ENCODE measurements around the gene LIMS1.
"Not testable (repeated sequence)": the region's sequence is repeated elsewhere in the genome, so short reads cannot be mapped to it uniquely, and the experiment has no call there.

LIMS1 gene

DNA sequence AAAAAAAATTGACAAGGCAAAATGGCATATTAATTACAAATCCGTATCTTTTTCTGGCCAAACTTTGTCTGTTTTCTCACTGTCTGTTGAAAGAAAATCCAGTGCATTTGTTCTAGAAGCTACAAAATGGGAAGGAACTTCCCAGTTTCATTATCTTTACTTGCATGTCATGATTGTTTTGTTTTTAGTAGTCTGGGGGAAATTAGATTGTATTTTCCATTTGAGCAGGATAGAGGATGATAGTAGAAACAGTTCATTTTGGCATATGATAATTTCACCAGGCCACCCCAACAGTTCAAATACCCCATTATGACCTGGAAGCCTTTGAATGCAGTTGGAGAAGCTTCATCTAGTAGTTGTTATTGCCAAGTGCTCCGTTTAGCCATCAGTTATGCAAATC, 107.5 kb downstream of the LIMS1 start:
- no peak for DNase-seq

DNA sequence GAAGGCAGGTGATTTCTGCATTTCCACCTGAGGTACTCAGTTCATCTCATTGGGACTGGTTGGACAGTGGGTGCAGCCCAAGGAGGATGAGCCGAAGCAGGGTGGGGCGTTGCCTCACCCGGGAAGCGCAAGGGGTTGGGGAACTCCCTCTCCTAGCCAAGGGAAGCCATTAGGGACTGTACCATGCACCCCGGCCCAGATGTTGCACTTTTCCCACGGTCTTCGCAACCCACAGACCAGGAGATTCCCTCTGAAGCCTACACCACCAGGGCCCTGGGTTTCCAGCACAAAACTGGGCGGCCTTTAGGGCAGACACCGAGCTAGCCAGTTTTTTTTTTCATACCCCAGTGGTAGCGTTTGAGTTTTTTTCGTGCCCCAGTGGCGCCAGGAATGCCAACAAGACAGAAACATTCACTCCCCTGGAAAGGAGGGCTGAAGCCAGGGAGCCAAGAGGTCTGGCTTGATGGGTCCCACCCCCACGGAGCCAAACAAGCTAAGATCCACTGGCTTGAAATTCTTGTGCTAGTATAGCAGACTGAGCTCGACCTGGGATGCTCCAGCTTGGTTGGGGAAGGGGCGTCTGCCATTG, 109.1 kb downstream of the LIMS1 start:
- no peak for DNase-seq

GRCh38 chr2:108643862-108644261, 109.6 kb downstream of the LIMS1 start:
- not testable (repeated sequence) for DNase-seq

- DNase-seq, result not testable (repeated sequence)
These were observed 110.2 kb downstream of the LIMS1 start for GRCh38 chr2:108644446-108644845.

- not testable (repeated sequence) for DNase-seq
These were observed 114.5 kb downstream of the LIMS1 start for GRCh38 chr2:108648796-108649195.

DNA sequence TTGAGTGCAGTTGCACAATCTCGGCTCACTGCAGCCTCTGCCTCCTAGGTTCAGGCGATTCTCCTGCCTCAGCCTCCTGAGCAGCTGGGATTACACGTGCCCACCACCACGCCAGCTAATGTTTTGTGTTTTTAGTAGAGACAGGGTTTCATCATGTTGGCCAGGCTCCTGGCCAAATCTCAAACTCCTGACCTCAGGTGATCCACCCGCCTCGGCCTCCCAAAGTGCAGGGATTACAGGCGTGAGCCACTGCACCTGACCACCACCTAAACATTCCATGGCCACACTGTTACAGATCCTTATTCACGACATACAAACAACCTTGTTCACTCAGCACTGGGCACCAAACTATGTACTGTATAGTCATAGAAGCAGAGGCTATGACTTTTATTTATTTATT, 116.2 kb downstream of the LIMS1 start:
- not testable (repeated sequence) for DNase-seq

- DNase-seq, result not testable (repeated sequence)
These were observed 117.2 kb downstream of the LIMS1 start for GRCh38 chr2:108651468-108651867.

GRCh38 chr2:108652187-108652931, 118.1 kb downstream of the LIMS1 start:
- not testable (repeated sequence) for DNase-seq

DNA sequence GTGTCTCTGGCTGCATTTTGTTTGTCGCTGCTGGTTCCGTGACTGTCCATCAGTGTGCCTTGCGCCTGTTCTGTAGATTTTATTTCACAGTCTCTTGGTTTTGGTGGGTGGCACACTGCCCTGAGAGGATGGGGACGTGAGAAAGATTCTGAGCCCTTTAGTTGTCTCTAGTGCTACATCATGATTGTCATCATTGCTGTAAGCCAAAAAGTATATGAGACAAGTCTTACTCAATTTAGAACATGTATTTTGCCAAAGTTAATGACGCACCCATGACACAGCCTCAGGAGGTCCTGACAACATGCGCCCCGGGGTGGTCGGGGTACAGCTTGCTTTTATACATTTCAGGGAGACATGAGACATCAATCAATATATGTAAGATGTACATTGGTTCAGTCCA, 119.2 kb downstream of the LIMS1 start:
- DNase-seq, result not testable (repeated sequence)

DNA sequence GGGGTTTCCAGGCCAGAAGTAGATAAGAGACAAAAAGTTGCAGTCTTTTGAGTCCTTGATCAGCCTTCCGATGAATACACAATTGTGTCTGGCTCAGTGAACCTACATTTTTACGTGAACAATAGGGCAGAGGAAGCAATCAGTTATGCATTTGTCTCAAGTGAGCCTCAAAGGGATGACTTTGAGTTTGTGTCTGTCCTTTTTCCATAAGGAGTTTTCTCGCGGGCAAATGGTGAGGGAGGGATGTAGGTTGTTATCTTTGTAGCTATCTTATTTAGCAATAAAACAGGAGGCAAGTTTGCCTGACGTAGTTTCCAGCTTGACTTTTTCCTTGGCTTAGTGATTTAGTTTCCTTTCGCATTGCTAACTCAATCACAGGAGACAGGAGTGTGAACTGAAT, 119.6 kb downstream of the LIMS1 start:
- DNase-seq, result not testable (repeated sequence)

DNA sequence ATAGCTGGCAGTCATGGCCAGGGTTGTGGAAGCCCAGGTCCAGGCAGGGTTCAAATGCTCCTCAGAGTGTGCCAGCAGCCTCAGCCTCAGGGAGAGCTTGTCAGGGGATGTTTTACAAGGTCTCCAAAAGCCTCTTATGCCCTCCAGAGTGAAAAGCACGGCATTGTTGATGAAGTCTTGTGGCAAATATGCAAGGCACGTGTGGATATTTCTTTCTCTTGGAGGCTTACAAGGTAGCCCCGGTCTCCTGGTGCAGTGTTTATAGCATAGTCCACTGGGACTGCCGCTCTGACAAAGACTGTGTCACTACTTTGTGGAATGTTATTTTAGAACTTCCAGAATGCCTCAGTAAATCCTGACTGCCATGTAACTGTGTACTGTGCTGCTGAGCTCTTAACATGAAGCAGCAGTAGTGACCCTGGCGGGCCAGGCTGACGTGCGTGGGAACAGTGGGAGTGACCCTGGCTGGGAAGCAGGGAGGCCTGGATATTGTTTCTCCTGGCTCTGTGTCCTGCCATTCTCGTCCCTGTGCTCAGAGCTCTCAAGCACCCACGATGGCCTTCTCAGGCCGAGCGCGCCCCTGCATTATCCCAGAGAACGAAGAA, 120.4 kb downstream of the LIMS1 start:
- DNase-seq, result not testable (repeated sequence)

DNA sequence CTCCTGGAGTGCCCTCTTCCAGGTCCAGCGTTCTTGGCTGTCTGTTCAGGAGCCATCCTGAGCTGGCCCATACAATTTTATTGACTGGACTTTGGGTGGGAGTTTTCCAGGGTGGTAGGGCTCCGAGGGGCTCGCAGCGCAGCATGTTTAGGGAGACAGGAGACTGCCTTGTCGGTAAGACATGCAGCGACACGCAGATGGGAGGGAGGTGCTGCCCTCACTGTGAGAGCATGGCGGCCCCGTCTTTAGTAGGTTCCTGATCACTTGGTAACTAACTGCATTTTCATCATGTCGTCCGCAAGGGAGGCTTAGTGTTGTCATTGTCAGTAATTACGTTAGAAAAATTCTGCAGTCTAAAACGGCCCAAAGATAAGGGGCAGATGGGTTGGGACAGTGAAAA, 121.0 kb downstream of the LIMS1 start:
- not testable (repeated sequence) for DNase-seq

DNA sequence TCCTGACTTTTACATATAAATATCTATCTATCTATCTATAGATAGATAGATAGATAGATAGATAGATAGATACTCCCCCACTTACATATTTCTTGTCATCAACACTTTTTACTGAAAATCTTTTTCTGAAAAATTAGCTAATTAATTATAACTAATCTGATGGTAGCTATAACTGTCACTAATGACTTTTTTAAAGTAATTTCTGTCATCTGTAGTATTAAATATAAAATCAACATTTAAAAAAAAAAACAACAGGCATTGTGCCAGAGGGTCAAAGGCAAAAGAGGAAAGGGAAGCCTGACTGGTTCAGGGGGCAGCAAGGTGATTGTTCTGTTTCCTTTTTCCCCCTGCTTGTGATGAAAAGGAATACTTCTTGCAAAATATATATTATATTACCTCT, 122.0 kb downstream of the LIMS1 start:
- DNase-seq, result not testable (repeated sequence)

DNA sequence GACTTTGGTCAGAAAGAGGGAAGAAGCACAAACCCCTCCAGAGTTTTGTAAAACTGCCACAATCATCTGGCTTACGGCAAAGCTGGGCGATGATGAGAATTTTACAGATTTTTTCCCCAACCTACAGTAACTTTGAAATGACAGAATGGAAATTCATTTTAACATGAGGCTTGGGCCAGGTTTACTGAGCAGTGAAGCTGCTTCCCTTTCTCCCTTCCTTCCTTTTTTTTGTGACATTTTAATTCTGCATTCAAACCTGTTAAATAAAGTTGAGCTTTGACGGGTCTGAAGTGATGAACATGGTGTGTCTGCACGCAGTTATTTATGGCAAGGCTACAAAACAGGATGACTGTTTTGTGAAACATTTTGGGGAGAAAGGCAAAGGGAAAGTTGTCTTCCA, 123.2 kb downstream of the LIMS1 start:
- not testable (repeated sequence) for DNase-seq

DNA sequence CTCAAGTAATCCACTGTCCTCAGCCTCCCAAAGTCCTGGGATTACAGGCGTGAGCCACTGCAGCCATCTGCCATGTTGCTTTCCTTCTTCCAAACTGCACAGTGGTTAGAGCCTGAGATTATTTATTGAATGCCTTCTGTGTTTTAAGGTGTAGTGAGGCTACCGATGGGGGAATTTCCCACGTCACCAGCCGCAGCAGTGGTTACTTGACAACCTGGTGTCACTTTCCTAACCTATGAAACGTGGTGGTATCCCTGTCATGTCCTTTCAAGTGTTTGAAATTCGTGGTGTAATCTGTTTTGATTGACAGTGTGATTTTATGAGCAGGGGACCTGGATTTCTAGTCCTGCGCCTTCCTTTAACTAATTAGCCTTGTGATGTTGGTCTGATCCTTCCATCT, 124.3 kb downstream of the LIMS1 start:
- DNase-seq, result not testable (repeated sequence)

DNA sequence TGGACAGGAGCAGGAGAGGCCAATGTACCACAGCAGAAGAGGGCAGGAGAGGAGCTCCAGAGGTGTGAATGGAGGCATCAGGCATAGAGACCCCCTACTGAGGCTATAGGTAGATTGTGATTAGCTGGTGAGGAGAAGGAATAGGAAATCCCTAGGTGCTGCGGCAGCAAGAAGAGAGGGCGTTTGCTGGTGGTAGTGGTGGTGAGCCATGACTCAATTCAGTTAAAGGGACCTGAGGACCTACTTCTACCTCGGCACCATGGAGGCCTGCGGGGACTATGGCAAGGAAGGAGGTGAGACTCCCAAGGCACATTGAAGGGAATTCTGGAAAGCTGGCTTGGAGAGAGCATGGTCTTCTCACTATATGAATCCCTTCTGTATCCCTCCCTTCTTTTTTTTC, 127.2 kb downstream of the LIMS1 start:
- not testable (repeated sequence) for DNase-seq

DNA sequence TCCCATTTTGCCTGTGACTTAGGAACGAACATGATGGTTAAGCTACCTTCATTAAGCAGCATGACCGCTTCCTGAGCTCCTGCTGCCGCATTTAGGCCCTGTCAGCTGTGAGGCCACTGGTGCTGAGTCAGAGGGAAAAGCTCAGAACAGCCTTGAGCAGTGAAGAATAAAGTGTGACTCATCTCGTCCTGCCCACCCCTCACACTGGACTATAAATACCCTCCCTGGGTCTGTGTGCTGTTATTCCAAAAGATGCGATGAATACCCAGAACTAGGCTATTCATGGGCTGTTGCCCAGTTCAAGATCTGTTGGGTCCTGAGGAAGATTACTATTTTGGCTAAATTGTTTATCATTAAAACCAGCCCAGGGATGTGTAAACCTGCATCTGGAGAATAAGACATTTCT, 127.9 kb downstream of the LIMS1 start:
- not testable (repeated sequence) for DNase-seq

- DNase-seq, result not testable (repeated sequence)
These were observed 129.1 kb downstream of the LIMS1 start for GRCh38 chr2:108663346-108663745.

DNA sequence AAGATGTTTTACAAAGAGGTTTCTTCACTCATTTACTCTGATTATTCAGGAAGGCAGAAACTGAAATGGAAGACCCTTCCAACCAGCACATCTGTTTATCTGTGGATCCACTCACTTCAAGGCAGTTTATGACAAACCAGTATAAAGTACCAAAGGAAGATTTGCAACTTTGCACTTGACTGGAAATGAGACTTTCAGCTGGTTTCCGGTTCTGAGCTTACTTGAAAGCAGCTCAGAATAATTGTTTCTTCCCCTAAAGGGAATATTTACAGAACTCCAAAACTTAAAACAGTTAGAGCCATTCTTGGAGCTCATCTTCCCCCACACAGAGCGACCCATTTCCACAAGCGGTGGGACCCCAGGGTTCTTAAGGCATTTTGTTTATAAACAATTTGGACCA, 129.8 kb downstream of the LIMS1 start:
- DNase-seq, result not testable (repeated sequence)

DNA sequence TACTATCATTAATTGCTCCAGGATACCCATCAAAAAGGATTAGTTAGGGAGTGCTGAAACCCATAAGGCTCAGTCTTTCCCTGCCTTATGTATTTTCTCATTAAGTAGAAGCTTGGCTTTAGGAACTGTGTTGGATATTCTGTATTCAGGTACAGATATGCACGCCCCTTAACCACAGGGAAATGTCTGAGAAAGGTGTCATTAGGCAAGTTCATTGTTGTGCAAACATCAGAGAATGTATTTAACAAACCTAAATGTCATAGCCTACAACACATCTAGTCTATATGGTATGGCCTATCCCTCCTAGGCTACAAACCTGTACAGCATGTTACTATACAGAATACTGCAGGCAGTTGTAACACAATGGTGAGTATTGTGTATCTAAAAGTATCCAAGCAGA, 130.7 kb downstream of the LIMS1 start:
- DNase-seq, result not testable (repeated sequence)

DNA sequence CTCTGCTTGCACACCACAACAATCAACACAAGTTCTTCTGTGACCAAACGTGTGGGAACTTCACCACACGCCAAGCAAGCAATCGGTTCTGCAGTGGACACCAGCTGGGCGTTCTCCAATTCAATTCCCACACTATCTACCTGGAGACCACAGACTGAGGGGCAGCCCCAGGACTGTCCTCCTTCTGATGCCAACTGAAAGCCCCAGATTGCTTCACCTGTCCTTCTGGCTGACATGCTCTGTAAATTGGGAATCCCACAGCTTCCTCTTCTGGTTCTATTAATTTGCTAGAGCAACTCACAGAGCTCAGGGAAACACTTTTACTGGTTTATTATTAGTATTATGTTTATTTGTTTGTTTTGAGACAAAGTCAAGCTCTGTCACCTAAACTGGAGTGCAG, 131.7 kb downstream of the LIMS1 start:
- DNase-seq, result not testable (repeated sequence)

DNA sequence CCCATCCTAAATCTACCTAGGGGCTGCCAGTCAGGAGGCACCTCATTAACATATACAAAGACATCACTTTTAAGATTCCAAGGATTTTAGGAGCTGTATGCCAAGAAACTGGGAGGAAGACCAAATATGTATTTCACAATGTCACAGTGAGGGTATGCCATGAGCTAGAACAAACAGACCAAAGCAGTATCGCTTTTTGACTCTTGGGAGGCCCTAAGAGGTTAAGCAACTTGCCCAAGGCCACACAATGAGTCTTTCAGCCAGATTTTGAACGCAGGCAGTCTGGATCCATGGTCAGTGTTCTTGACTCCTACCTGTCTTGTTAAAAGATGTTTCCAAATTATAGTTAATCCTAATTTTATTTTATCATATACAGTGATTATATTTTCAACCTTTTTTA, 132.9 kb downstream of the LIMS1 start:
- not testable (repeated sequence) for DNase-seq

DNA sequence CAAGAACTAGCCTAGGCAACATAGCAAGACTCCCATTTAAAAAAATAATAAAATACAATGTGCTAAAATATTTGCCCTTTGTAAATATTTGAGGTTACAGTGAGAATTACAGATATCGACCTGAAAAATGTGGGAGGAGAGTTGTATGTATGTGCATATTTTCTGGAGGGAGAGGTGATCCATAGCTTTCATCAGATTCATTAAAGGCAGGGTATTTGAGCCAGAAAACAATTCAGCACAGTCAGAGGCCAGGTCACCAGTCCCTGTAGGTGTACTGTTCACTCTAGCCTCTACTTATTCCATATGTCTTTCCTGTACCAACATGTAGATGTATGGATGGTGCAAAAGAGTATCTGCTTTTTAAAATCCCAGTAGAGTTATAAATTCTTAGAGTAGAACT, 136.0 kb downstream of the LIMS1 start:
- not testable (repeated sequence) for DNase-seq

DNA sequence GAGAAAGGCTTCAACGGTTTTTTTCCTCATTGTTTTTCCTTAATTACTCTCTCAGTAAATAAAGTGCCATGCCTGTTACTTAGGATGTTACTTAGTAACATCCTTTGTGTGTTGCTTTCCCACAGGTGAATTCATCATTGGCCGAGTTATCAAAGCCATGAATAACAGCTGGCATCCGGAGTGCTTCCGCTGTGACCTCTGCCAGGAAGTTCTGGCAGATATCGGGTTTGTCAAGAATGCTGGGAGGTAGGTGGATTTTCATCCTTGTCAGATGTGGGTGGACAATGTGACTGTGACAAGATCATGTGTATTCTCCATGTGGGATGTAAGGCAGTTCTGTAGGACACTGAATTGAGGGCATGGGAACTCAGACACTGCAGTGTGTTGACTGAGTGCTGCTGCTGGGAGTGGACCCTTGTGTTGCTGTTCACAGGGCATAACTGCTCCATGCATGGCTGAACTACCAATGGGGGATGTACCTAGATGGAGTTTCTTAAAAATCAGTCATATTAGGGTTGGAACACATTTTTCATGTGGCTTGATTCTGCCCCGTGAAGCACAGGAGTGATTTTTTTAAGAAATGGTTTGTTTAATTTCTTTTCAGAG, 138.0 kb downstream of the LIMS1 start:
- DNase-seq, result not testable (repeated sequence)

Measured in NCI-H510A (cell line).